ENCODE data around the gene PAK5. TPM values are rescaled to one million over a fixed set of nuclear protein-coding genes. Genes with fewer than 3 reads are reported as not detected.

PAK5 gene
- polyA plus RNA-seq, 1 donor (not counting 4 experiments of a cell fraction or from before 2014, with no cell fraction given): not detected

- H3K27me3 ChIP-seq (ENCODE audit: control insufficient read depth, extremely low read depth, insufficient read depth, low read length): no peaks in the 10 kb centered on the region
- no peak overlapping the region for H3K27ac ChIP-seq (ENCODE audit: control insufficient read depth, insufficient read depth, low read length)
- H2AFZ ChIP-seq (ENCODE audit: control insufficient read depth, low read length): no peak overlapping the region
- no peaks in the 10 kb centered on the region for H3K9me3 ChIP-seq (ENCODE audit: control insufficient read depth, low read depth, low read length)
- TF ChIP-seq EZH2 (IDR thresholded peaks at IDR 0.05; ENCODE audit: low read length): no peak
- TF ChIP-seq, protein P1, sequence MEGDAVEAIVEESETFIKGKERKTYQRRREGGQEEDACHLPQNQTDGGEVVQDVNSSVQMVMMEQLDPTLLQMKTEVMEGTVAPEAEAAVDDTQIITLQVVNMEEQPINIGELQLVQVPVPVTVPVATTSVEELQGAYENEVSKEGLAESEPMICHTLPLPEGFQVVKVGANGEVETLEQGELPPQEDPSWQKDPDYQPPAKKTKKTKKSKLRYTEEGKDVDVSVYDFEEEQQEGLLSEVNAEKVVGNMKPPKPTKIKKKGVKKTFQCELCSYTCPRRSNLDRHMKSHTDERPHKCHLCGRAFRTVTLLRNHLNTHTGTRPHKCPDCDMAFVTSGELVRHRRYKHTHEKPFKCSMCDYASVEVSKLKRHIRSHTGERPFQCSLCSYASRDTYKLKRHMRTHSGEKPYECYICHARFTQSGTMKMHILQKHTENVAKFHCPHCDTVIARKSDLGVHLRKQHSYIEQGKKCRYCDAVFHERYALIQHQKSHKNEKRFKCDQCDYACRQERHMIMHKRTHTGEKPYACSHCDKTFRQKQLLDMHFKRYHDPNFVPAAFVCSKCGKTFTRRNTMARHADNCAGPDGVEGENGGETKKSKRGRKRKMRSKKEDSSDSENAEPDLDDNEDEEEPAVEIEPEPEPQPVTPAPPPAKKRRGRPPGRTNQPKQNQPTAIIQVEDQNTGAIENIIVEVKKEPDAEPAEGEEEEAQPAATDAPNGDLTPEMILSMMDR (optimal IDR thresholded peaks at IDR 0.05 in 1 of 3, IDR thresholded peaks at IDR 0.05 in 1 of 3, conservative IDR thresholded peaks at IDR 0.05 in 1 of 3; ENCODE audit: extremely low read depth in 1 of 3, insufficient read depth in 2 of 3, low read length in 3 of 3): no peak
- DNase-seq (ENCODE audit: low read depth, low spot score): no peak
- FAIRE-seq: no peak
- dilution Hi-C loops (cut with MboI; ENCODE audit: extremely low pct_ligation_motif_present, low sequenced_read_pairs): no loop called here
- H3K9me1 ChIP-seq (ENCODE audit: control insufficient read depth, extremely low read depth, insufficient read depth, low read length): no peaks in the 10 kb centered on the region
- H4K20me1 ChIP-seq (ENCODE audit: control insufficient read depth, extremely low read depth, insufficient read depth, low read length): no peaks in the 10 kb centered on the region
- H3K4me1 ChIP-seq (ENCODE audit: control insufficient read depth, extremely low read depth, insufficient read depth, low read length): no peaks in the 10 kb centered on the region
- H3K36me3 ChIP-seq (ENCODE audit: control insufficient read depth in 2 of 2, extremely low read depth in 1 of 2, insufficient read depth in 2 of 2, low read length in 2 of 2): no peaks in the 10 kb centered on the region
- H3K4me2 ChIP-seq (ENCODE audit: control insufficient read depth, extremely low read depth, insufficient read depth, low read depth, low read length): no peak overlapping the region
- no peaks in the 10 kb centered on the region for H3K79me2 ChIP-seq (ENCODE audit: control insufficient read depth, insufficient read depth, low read length)
- no peak overlapping the region for H3K9ac ChIP-seq (ENCODE audit: control insufficient read depth, extremely low read depth, insufficient read depth, low read length)
- no peak overlapping the region for H3K4me3 ChIP-seq (ENCODE audit: control insufficient read depth in 2 of 3, extremely low read depth in 1 of 3, insufficient read depth in 2 of 3, low read depth in 1 of 3, low read length in 3 of 3)
Measured at GRCh38 chr20:9590189-9590588, 248.7 kb downstream of the PAK5 start.

DNA sequence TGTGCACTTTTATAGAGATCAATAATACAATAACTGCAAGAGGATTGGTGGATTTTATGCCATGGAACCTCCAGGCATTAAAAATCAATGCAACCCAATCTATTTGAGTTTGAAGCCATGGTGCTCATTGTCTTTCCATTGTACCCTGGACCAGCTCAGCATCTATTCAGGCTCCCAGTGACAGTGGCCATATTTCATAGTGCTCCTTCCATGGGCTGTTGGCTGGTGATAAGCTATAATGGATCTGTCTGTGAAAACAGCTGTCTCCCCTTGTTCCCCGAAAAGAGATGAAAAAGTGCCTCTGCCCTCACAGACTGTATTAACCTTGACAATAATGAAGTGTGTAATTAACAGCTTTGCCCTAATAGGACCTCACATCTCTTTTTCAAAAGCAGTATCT, 250.2 kb downstream of the PAK5 start:
- no peak for FAIRE-seq

More for the DNA sequence above, 250.2 kb downstream of the PAK5 start:
- DNase-seq (ENCODE audit: low read depth, low spot score): no peak
- no peaks in the 10 kb centered on the region for H3K4me1 ChIP-seq (ENCODE audit: control insufficient read depth, extremely low read depth, insufficient read depth, low read length)
- H3K9me3 ChIP-seq (ENCODE audit: control insufficient read depth, low read depth, low read length): no peaks in the 10 kb centered on the region
- H3K9ac ChIP-seq (ENCODE audit: control insufficient read depth, extremely low read depth, insufficient read depth, low read length): no peak overlapping the region
- H3K4me3 ChIP-seq (ENCODE audit: control insufficient read depth in 2 of 3, extremely low read depth in 1 of 3, insufficient read depth in 2 of 3, low read depth in 1 of 3, low read length in 3 of 3): no peak overlapping the region
- no peak overlapping the region for H3K27ac ChIP-seq (ENCODE audit: control insufficient read depth, insufficient read depth, low read length)
- no peaks in the 10 kb centered on the region for H3K9me1 ChIP-seq (ENCODE audit: control insufficient read depth, extremely low read depth, insufficient read depth, low read length)
- H3K36me3 ChIP-seq (ENCODE audit: control insufficient read depth in 2 of 2, extremely low read depth in 1 of 2, insufficient read depth in 2 of 2, low read length in 2 of 2): no peaks in the 10 kb centered on the region
- H3K4me2 ChIP-seq (ENCODE audit: control insufficient read depth, extremely low read depth, insufficient read depth, low read depth, low read length): no peak overlapping the region
- H3K79me2 ChIP-seq (ENCODE audit: control insufficient read depth, insufficient read depth, low read length): no peaks in the 10 kb centered on the region
- dilution Hi-C loops (cut with MboI; ENCODE audit: extremely low pct_ligation_motif_present, low sequenced_read_pairs): no loop called here
- TF ChIP-seq EZH2 (IDR thresholded peaks at IDR 0.05; ENCODE audit: low read length): no peak
- TF ChIP-seq, protein P1 (optimal IDR thresholded peaks at IDR 0.05 in 1 of 3, IDR thresholded peaks at IDR 0.05 in 1 of 3, conservative IDR thresholded peaks at IDR 0.05 in 1 of 3; ENCODE audit: extremely low read depth in 1 of 3, insufficient read depth in 2 of 3, low read length in 3 of 3): no peak
- no peaks in the 10 kb centered on the region for H4K20me1 ChIP-seq (ENCODE audit: control insufficient read depth, extremely low read depth, insufficient read depth, low read length)
- H2AFZ ChIP-seq (ENCODE audit: control insufficient read depth, low read length): no peak overlapping the region
- no peaks in the 10 kb centered on the region for H3K27me3 ChIP-seq (ENCODE audit: control insufficient read depth, extremely low read depth, insufficient read depth, low read length)
